Esophagus (tissue), 2 donors: ENCODE data around the gene SUSD4. TPM values are rescaled to one million over a fixed set of nuclear protein-coding genes. Genes with fewer than 3 reads are reported as not detected.

Experiments
- H3K27ac ChIP-seq, 2 donors: one replicate each; pipeline ENCODE4 v1.5.1; 2013; ENCODE audit warnings: low read depth in 2 of 2, mild to moderate bottlenecking in 2 of 2, inconsistent platforms in 1 of 2, low read length in 1 of 2, moderate library complexity in 1 of 2
- H3K27me3 ChIP-seq, 2 donors: one replicate each; pipeline ENCODE4 v1.6.1; 2013; ENCODE audit warnings: low read length in 2 of 2, control low read depth in 1 of 2, mild to moderate bottlenecking in 1 of 2; ENCODE audit not compliant: insufficient read depth in 2 of 2, control insufficient read depth in 1 of 2
- H3K36me3 ChIP-seq, 2 donors: one replicate each; pipeline ENCODE4 v1.6.1; 2013; ENCODE audit warnings: low read length in 1 of 2; ENCODE audit not compliant: control insufficient read depth in 2 of 2, insufficient read depth in 2 of 2
- H3K4me1 ChIP-seq, 2 donors: one replicate each; pipeline ENCODE4 v1.6.1; 2013; ENCODE audit warnings: low read length in 1 of 2; ENCODE audit not compliant: control insufficient read depth in 2 of 2, insufficient read depth in 2 of 2
- H3K4me3 ChIP-seq, 2 donors: one replicate each; pipeline ENCODE4 v1.5.1; 2013; ENCODE audit warnings: low read length in 2 of 2, mild to moderate bottlenecking in 2 of 2, low read depth in 1 of 2, moderate library complexity in 1 of 2
- H3K9me3 ChIP-seq, 2 donors: one replicate each; pipeline ENCODE4 v1.6.1; 2013; ENCODE audit warnings: mild to moderate bottlenecking in 2 of 2, low read depth in 1 of 2, low read length in 1 of 2, moderate library complexity in 1 of 2; ENCODE audit not compliant: control insufficient read depth in 2 of 2, insufficient read depth in 1 of 2
- WGBS, 2 donors: extraction: QIAGEN DNeasy Blood & Tissue Kit; methylation state at CpG; one replicate each; pipeline ENCODE4 v1.1.7; 2013; 5-methylcytosine and 5-hydroxymethylcytosine counted together
- polyA plus RNA-seq, 2 donors: library from polyadenylated mRNA; stranded (reverse); fragments of 200-250 nt; gene quantifications; one replicate each; pipeline ENCODE4 v1.2.3, GENCODE V29; 2013
- donor health status: healthy with polysubstance abuse.
- donor health status: Bipolar disorder and iron deficiency.

Gene SUSD4
- polyA plus RNA-seq, 2 donors = 39.5 to 50.5 TPM

DNA sequence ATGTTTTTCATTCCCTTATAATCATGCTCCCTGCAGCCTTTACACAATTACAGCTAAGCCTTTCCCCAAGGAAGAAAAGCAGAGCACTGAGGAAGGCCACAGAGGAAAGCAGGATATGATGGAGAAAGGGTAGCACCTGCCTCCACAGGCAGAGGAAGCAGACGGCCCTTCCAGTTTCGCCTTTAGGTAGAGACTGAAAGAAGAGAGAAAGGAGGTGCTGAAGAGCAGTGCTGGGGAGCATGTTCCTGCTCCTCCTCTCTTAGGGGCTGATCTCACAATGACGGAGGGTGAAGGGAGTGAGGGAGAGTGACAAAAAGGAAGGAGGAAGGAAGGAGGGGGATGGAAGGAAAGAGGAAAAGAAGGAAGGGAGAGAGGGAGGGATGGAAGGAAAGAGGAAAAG lies 41.1 kb downstream of the SUSD4 start:
- Histone ChIP-seq H3K36me3 (no peaks in the 10 kb centered on the region), H3K9me3 (no peaks in the 10 kb centered on the region), H3K4me1 (peaks cover 0 to 6% of the 10 kb centered on the region in 2 donors), H3K4me3 (no peak overlapping the region), H3K27me3 (no peaks in the 10 kb centered on the region), H3K27ac (no peak overlapping the region)
- WGBS, 2 donors = 66 to 69% methylated on average over 3 of the region's 3 CpGs

DNA sequence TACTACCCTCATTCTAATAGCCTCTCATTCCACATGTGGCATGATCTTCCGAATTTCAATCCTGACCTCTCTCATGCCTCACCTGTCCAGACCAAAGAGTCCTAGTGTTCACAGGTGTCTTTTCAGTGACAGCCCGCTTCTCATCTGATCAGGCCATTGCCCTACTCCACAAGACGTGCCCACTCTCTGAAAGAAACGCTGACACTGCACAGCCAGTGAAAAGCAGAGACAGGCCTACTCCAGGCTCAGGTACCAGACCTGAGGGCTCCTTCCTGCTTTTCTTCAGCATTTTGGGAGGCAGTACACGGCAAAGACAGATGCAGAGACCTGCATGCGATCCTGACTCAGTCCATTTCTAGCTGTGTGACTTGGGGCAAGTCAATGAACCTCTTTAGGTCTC lies 43.0 kb downstream of the SUSD4 start:
- Histone ChIP-seq H3K27me3 (no peaks in the 10 kb centered on the region), H3K36me3 (no peaks in the 10 kb centered on the region), H3K4me1 (peaks cover 0 to 3% of the 10 kb centered on the region in 2 donors), H3K4me3 (no peak overlapping the region), H3K9me3 (no peaks in the 10 kb centered on the region), H3K27ac (peak overlapping the region in 1 of 2 donors; percentile 47)
- 79 to 85% methylated on average over 6 of the region's 6 CpGs for WGBS, 2 donors

DNA sequence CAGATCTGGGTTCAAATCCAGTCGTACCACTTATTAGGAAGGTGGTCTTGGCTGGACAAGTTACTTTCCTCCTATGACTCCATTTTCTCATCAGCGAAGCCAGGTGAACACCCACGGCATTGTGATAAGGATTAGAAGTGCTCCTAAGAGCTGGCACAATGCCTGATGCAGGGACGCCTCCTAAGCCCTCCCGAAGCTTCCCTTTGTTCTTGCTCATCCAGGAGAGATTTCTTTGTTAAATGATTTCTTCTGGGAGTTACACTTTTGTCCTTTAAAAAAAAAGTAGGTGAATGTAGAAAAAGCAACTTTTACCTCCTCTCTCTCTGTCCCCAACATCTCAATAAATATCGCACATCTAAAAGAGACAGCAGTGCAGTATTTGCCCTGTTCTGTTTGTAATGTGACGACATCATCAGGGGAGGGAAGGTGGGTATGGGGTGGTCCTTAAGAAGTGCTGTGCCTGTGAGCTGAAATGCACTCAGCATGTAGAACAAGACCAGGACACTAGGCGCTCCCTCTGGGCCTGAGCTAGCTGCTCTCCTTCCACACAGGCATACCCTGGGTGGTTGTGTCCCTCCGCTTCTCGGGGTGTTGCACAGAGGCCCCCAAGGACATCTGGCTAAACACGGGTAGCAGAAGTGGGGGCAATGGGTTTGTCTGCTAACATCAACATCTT lies 43.9 kb downstream of the SUSD4 start:
- Histone ChIP-seq H3K27ac (peak overlapping the region; percentile 82 to 85), H3K4me3 (no peak overlapping the region), H3K9me3 (no peaks in the 10 kb centered on the region), H3K27me3 (no peaks in the 10 kb centered on the region), H3K36me3 (no peaks in the 10 kb centered on the region), H3K4me1 (peaks cover 0 to 3% of the 10 kb centered on the region in 2 donors)
- WGBS, 2 donors = 56 to 65% methylated on average over 11 of the region's 11 CpGs

DNA sequence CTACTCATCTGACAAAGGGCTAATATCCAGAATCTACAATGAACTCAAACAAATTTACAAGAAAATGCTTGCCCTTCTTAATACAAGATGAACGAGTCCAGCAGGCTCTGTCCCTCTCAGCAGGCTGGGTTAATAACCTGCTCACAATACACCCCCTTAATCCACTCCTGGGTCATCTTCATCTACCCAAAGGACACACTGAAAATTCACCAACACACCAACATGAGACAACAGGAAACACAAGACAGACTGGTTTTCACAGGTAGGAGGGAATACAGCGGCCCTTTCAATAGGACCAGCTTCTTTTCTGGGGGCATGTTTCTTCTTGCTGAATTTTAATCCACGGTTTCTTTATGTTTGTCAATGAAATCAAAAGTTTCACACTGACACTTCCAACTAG lies 44.6 kb downstream of the SUSD4 start:
- WGBS, 2 donors = 54 to 68% methylated on average over 3 of the region's 3 CpGs
- Histone ChIP-seq H3K4me1 (peaks cover 0 to 3% of the 10 kb centered on the region in 2 donors), H3K4me3 (no peak overlapping the region), H3K27ac (peak overlapping the region; percentile 75 to 85), H3K36me3 (no peaks in the 10 kb centered on the region), H3K27me3 (no peaks in the 10 kb centered on the region), H3K9me3 (no peaks in the 10 kb centered on the region)

DNA sequence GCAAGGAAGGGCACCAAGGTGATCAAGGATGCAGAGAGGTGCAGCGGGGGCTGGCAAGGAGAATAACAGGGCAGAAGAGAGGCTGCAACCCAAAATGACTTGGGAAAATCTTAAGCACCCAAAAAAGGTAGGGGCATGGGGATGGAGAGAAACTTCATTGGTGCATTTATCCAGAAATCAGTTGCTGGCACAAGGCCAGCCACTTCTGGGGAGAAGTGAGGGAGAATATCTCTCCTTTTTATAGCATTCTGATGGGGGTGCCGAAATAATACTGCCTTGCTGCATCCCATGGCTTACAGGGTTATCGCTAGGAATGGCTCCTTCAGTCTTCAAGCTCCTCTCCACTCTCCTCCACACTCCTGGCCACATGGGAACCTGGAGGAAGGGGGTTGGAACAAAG lies 47.9 kb downstream of the SUSD4 start:
- no peaks in the 10 kb centered on the region for H3K36me3 ChIP-seq
- no peak overlapping the region for H3K4me3 ChIP-seq
- peaks cover 0 to 3% of the 10 kb centered on the region in 2 donors for H3K4me1 ChIP-seq
- 98 to 100% methylated on average over 3 of the region's 3 CpGs for WGBS, 2 donors
- H3K27ac ChIP-seq = no peak overlapping the region
- H3K9me3 ChIP-seq = no peaks in the 10 kb centered on the region
- H3K27me3 ChIP-seq = no peaks in the 10 kb centered on the region

DNA sequence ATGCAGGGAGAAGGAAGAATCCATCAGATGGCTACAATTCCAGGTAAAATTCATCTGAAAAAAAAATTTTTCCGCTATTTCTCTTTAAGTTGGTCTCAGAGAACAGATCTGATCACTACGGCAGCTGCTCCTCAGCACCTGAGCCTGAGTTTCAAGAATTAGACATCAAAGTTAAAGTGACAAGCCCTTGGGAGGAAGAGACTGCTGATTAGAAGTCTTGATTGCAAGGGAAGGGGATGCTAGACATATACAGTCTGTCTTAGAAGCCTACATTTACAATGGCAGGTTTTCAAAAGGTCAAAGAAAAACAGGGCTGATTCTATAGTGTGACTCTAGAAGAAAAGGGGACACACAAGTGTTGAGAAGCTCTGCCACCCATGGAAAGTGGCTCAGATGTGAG lies 48.3 kb downstream of the SUSD4 start:
- no peak overlapping the region for H3K4me3 ChIP-seq
- 77 to 85% methylated on average over 2 of the region's 2 CpGs for WGBS, 2 donors
- no peaks in the 10 kb centered on the region for H3K36me3 ChIP-seq
- no peaks in the 10 kb centered on the region for H3K9me3 ChIP-seq
- H3K4me1 ChIP-seq = peaks cover 0 to 3% of the 10 kb centered on the region in 2 donors
- no peaks in the 10 kb centered on the region for H3K27me3 ChIP-seq
- no peak overlapping the region for H3K27ac ChIP-seq

DNA sequence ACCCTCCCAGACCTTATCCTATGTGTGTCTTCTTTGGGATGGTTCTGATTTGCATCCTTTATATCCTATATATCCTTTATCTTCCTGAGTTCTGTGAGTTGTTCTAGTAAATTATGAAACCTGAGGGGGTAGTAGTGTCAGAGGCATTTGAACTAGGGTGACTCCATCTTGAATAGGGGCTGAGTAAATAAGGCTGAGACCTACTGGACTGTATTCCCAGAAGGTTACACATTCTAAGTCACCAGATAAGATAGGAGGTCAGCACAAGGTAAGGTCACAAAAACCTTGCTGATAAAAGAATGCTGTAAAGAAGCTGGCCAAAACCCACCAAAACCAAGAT lies 50.6 kb downstream of the SUSD4 start:
- H3K4me1 ChIP-seq = no peaks in the 10 kb centered on the region
- H3K9me3 ChIP-seq = no peaks in the 10 kb centered on the region
- no peak overlapping the region for H3K27ac ChIP-seq
- no peaks in the 10 kb centered on the region for H3K36me3 ChIP-seq
- H3K27me3 ChIP-seq = no peaks in the 10 kb centered on the region
- H3K4me3 ChIP-seq = no peak overlapping the region

DNA sequence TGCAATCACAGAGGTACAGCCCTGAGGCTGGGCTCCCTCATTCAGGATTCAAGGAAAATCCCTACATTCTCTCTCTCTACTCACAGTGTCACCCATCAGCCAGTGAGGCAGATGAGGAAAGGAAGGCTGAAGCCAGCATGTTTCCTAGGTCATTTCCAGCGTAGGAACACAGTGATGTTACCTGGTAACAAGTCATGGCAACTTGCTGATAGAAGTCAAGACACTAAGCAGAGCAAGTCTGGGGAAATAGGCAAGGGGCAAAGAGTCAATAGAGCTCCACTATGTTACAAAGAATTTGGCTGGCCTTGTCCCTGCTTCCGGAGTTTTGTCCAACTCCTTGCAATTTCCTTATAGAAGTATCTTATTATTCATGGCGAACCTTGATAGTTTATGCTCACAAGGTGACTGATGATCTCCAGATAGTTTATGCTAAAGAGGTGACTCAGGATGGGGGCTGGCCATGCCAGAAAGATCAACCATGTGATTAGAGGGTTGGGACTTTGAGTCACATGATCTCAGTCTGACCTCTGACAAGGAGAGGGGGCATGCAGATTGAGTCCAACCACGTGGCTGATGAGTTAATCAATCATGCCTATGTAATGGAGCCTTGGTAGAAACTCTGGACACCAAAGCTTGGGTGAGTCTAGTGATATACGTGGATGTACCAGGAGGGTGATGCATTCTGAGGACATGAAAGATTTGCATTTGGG lies 51.1 kb downstream of the SUSD4 start:
- Histone ChIP-seq H3K4me1 (no peaks in the 10 kb centered on the region), H3K9me3 (no peaks in the 10 kb centered on the region), H3K36me3 (no peaks in the 10 kb centered on the region), H3K4me3 (no peak overlapping the region), H3K27ac (no peak overlapping the region), H3K27me3 (no peaks in the 10 kb centered on the region)
- WGBS, 2 donors = 37 to 43% methylated on average over 5 of the region's 5 CpGs

DNA sequence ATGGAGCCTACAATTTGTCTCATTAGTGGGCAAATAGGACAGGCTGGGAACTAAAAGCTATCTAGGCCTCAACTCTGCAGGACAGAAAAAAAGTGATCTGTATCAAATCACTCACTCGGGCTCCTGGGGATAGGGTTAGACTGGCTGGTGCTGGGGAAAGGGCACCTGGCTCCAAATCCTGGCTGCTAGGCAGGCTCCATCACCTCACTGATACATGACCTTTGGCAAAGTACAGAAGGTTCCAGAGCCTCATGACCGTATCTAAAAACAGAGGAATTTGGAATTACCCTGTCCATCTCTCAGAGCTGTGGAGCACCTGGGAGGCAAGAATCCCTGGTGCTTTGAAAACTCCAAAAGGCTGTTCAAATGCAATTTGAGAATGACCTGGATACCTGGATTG lies 51.7 kb downstream of the SUSD4 start:
- Histone ChIP-seq H3K4me3 (no peak overlapping the region), H3K27me3 (no peaks in the 10 kb centered on the region), H3K4me1 (no peaks in the 10 kb centered on the region), H3K36me3 (no peaks in the 10 kb centered on the region), H3K9me3 (no peaks in the 10 kb centered on the region), H3K27ac (no peak overlapping the region)
- WGBS, 2 donors = 84 to 87% methylated on average over 2 of the region's 2 CpGs

DNA sequence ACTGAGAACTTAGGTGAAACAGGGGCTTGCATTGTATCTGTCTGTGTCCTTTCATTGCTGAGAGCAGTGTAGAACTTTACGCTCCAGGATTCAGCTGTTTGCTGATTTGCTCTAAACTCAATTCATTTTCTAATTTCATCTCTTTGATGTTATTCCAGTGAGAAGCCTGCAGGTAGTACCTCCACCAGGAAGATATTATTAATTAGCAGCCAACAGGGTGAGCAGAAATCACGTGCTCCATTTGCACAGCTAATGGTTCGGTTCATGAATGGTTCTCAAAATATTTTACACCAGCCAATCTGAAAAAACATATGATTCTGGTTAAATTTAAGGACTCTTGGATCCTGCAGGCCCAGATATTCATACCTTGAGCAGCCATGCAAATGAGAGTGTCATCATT lies 52.1 kb downstream of the SUSD4 start:
- no peak overlapping the region for H3K27ac ChIP-seq
- no peaks in the 10 kb centered on the region for H3K4me1 ChIP-seq
- no peak overlapping the region for H3K4me3 ChIP-seq
- no peaks in the 10 kb centered on the region for H3K36me3 ChIP-seq
- no peaks in the 10 kb centered on the region for H3K9me3 ChIP-seq
- H3K27me3 ChIP-seq = no peaks in the 10 kb centered on the region
- WGBS, 2 donors = 64 to 73% methylated on average over 3 of the region's 3 CpGs
